Left lobe of liver (tissue), 2 donors: ENCODE measurements around the gene LINGO3. TPM values are rescaled to one million over a fixed set of nuclear protein-coding genes. Genes with fewer than 3 reads are reported as not detected.

Experiments
- ATAC-seq: fragments of 200-7000 bp; cut with Tn5 transposase; one replicate; pipeline ENCODE4 v1.9.1; 2020; ENCODE audit warnings: mild to moderate bottlenecking, moderate library complexity
- DNase-seq: peaks from one replicate; pipeline ENCODE4 v3.0.0-alpha.2; 2020; ENCODE audit warnings: low spot score
- total RNA-seq: library from RNA; stranded (reverse); gene quantifications from one replicate; pipeline ENCODE4 v1.2.1, GENCODE V29; 2021
- donor health status: DM: no; HTN: no; CAD: no; lungs with moderate emphysema.
- donor health status: DM: no; HTN: yes; CAD: no.

The LINGO3 gene
- total RNA-seq, 1 donor from 2014 or later: not detected

GRCh38 chr19:2328401-2329148 lies 20.6 kb upstream of the LINGO3 start, which contains the start of the genes LSM7 and SPPL2B:
TSS of gene LSM7 (minus strand) at chr19:2328586. CDS start at chr19:2328566, 20 bp downstream.
TSS of gene SPPL2B (plus strand) at chr19:2328684. CDS start at chr19:2328710, 26 bp downstream.
- ATAC-seq (peak; percentile 90), DNase-seq (peak; percentile 93)

DNA sequence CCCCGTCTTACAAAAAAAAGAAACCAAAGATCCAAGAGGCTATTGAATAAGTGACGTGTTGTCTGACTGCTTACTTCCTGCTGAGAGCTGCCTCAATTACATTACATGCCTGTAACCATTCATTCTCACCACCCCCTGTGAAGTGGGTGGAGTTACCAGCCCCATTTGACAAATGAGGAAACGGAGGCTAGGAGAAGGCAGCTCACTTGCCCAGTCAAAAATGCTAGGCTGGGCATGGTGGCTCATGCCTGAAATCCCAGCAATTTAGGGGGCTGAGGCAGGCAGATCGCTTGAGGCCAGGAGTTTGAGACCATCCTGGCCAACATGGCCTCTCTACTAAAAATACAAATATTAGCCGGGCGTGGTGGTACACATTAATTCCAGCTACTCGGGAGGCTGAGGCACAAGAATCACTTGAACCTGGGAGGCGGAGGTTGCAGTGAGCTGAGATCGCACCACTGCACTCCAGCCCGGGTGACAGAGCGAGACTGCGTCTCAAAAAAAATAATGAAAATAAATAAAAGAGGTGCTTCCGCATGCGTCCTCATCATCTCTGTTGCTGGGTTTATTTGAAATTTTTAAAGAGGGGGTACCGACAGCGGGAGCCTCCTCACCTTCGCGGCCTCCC lies 19.9 kb upstream of the LINGO3 start:
- DNase-seq: no peak
- ATAC-seq: peak; percentile 13

DNA sequence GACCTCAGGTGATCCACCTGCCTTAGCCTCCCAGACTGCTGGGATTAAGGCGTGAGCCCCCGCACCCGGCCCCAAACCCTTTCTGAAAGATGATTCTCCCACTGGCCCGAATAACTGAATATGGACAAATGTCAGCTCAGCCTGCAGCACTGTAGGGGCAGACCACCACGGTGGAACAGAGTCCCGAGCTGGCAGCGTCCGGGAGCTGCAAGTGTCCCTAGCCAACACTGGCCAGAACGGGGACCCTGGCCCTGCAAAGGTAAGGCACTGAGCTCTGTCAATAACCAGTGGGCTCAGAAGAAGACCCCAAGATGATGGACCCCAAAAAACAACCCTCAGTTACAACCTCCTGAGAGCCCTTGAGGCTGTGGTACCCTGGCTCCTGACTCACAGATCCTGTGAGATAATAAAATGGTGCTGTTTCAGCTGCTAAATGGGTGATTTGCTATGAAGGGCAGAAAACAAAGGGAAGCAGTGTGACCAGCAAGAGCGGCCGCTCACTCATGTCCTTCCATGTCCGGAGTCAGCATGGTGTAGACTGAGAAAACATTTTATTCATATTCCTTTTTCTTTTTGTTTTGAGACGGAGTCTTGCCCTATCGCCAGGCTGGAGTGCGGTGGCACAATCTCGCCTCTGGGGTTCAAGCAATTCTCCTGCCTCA lies 18.9 kb upstream of the LINGO3 start:
- DNase-seq (no peak), ATAC-seq (no peak)

DNA sequence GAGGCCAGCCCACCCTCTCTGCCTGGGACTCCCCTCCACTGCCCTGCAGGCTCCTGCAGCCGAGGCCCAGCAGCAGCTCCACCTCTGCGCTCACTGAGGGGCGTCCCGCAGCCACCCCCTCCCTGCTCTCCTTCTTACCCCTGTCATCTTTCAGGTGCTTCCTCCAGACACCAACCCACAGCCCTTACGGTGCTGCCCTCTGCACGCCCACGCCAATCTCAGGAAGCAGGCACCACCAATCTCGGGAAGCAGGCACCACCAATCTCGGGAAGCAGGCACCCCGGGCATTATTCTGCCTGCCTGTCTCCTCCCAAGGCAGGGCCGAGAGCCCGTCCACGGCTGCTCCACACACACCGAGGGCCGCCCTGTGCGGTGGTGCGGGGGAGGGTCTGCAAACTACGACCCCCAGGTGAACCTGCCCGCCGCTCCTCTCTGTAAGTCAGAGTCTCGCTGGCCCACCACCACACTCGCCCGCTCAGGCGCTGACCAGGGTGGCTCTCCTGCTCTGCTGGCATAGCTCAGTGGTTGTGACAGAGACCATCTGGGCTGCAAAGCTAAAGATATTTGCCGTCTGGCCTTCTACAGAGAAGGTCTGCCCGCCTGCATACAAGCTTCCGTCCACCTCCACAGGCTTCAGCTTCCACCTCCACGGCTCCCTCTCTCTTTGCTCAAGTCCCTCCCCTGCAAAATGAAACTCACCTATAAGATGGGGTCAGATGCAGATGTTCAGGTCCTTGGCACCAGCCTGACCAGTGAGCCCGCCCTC lies 17.5 kb upstream of the LINGO3 start:
- DNase-seq: no peak

GRCh38 chr19:2324220-2324948 lies 16.4 kb upstream of the LINGO3 start:
- no peak for DNase-seq

More for the DNA sequence above, 17.5 kb upstream of the LINGO3 start:
- ATAC-seq: no peak

DNA sequence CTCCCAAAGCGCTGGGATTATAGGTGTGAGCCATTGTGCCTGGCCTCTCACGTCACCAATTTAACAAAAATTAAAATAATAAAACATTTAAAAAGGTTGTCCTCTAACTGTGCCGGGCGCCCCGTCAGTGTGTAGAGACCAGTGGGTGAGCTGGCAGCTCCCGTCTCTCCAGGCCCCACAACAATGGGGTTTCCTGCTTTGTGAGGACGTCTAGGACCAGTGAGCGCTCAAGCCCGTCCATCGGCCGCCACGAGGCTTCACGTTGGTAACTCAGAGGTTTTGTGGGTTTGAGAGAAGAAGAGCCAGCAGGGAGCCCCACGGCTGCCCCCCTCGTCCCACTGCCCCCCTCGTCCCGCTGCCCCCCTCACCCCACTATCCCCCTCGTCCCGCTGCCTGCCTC lies 15.8 kb upstream of the LINGO3 start:
- DNase-seq: no peak
- ATAC-seq: no peak

More at GRCh38 chr19:2324220-2324948, 16.4 kb upstream of the LINGO3 start:
- ATAC-seq: no peak

DNA sequence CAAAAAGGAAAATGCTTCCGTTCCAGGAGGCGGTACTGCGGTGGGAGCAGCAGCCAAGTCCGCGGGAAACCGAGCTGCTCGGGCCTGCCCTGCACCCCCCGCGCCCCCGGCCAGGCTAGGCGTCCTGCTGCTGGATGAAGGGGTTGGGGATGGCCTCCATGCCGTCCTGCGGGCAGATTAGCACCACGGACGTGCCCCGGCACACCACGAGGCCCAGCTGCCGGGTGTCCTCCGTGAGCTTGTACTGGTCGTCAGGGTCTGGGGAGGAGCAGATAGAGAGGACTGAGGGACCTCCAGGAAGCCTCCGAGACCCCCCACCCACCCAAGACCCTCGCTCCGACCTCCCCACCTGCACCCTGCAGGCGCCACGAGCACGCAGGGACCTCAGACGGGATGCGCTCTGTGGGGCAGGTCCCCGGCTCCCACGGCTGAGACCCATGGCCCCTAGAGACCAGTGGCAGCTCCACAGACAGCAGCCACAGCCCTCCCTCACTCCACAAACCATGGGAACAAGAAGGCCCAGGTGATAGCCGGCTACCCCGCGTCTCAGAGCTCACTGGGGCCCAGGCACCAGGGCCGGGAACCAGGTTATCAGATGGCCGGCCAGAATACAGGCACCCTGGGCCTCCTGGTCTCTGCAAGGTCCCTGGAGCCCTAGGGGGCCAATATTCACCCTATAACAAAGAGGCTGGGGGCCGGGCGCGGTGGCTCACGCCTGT lies 13.8 kb upstream of the LINGO3 start:
- ATAC-seq (no peak), DNase-seq (no peak)

GRCh38 chr19:2320939-2321338 lies 13.0 kb upstream of the LINGO3 start:
- no peak for DNase-seq
- no peak for ATAC-seq

GRCh38 chr19:2320049-2320448 lies 12.1 kb upstream of the LINGO3 start:
- ATAC-seq: no peak

DNA sequence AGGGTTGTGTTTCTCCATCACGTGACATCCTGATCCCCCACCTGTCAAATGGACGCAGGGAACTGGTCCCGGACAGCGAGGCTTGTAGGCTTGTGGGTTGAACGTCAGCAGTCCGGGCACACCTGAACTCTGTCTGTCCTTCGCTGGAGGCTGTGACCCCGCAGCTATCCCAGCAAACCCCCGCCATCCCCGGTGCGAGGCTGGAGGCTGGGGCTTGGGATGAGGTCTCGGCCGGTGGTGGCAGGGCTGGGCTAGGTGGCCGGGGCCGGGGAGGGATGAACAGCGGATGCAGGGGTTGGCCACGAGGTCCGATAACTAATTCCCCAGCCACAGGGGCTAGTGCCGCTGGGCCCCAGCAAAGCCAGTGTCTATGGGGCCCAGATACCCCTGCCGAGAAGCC lies 11.6 kb upstream of the LINGO3 start:
- ATAC-seq (no peak), DNase-seq (no peak)

More at GRCh38 chr19:2320049-2320448, 12.1 kb upstream of the LINGO3 start:
- DNase-seq: no peak

DNA sequence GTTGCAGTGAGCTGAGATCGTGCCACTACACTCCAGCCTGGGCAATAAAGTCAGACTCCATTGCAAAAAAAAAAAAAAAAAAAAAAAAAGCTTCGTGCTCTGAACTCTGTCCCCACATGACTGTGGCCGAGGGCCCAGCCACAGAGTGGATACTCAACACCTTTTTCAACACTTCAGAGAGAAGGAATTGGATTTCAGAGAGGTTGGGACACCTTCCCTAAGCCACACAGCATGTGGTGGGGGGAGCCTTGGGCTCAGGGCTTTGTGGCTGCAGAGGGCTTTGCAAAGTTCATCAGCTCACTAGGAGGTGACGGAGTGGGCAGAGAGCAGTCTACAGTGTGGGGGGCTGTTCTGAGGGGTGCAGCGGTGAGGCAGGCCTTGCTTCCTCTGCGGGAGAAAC lies 11.0 kb upstream of the LINGO3 start:
- no peak for ATAC-seq
- no peak for DNase-seq

DNA sequence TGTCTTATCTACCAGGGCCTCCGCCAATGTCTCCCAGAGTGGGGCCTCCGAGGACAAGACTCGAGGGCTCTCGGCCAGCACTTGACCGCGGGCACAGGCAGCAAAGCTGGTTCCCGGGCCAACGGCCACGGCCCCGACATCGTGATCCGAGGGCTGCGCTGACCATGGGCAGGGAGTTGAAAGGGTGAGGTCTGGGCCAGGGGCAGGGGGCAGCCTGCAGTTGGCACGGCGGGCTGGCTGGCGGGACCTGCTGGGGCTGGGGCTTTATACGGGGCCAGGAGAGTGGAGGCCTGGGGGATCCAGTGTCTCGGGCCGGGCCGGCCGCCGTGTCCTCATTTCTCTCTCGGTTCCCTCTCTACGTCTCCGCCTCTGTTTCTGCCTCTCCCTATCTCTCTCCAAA lies 9.8 kb upstream of the LINGO3 start:
- no peak for ATAC-seq
- no peak for DNase-seq

DNA sequence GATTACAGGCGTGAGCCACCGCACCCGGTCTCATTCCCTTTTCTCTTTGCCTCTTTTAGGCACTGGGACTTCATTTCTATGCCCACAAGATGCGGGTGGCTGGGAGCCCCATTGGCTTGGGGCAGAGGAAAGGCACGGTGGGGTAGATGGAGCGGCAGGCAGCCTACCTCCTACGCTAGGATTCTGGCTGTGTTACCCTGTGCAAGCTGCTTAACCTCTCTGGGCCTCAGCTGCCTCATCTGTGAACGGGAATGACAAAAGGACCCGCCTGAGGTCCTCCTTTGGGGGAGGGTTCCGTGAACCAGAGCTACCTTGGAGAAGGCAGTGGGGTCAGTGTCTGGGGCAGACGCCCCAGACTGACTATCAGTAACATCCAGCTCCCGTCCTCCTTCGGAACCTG lies 9.3 kb upstream of the LINGO3 start:
- ATAC-seq (no peak), DNase-seq (no peak)

- ATAC-seq: peak; percentile 96
- DNase-seq: peak; percentile 67
Measured at GRCh38 chr19:2315818-2316353, 7.9 kb upstream of the LINGO3 start.

DNA sequence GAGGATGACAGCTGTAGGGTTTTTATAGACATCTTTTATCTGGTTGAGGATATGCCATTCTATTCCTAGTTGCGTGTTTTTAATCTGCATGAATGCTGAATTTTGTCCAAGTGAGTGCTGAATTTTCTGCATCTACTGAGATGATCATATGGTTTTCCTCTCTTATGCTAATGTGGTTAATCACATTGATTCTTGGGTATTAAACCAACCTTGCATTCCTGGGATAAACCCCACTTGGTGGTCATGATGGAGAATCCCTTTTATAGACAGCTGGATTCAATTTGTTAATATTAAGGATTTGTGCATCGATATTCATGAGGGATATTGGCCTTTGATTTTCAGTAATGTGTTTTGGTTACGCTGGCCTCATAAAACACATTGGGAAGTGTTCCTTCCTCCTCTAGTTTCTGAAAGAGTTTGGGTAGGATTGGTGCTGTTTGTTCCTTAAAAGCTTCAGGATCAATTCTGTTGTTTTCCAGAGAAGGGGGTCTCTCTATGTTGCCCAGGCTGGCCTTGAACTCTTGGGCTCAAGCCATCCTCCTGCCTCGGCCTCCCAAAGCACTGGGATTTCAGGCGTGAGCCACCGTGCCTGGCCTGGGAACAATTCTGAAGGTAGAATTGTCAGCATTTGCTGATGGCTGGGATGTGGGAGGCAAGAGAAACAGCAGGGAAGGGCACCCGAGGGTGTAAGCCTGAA lies 7.3 kb upstream of the LINGO3 start:
- ATAC-seq: no peak
- no peak for DNase-seq

DNA sequence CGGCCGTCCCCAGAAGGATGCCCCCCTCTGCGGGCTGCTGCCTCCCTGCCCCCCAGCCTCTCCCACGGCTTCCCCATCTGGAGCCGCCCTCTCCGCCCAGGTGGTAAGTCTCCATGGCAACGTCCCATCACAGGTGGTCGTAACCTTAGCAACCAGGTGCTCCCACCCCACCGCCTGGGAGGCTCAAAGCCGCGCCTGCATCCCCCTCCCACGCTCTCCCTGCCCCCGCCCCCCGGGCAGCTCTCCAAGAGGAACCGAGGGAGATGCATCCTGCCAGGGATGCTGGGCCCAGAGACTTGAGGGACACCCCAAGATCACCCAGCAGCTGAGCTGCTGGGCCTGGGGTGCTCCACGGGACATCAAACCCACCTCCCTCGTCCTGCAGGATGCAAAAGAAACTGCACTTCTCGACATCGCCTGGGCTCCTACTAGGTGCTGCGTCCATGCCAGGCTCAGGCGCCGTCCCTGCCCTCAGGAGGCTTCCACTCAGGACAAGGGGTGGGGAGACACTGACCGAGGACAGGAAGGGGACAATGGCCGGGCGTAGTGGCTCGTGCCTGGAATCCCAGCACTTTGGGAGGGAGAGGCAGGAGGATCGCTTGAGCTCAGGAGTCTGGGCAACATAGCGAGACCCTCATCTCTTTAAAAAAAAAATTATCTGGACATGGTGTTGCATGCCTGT lies 5.0 kb upstream of the LINGO3 start:
- ATAC-seq: no peak
- DNase-seq: no peak

- ATAC-seq (no peak), DNase-seq (no peak)
Measured at GRCh38 chr19:2311093-2311492, 3.1 kb upstream of the LINGO3 start.

- ATAC-seq (peak; percentile 24), DNase-seq (no peak)
Measured at GRCh38 chr19:2309734-2310362, 1.9 kb upstream of the LINGO3 start.
